AG09319 (cell line): ENCODE data around the gene FRMPD1.

Experiments used
- DNase-seq: peaks from one replicate; pipeline ENCODE4 v3.0.0-alpha.2; 2010; ENCODE audit warnings: low read depth; ENCODE audit errors: extremely low read depth
- TF ChIP-seq, protein P1 (sequence below): IDR thresholded peaks from 2 replicates; pipeline ENCODE4 v1.5.1; 2011; ENCODE audit warnings: low read depth, mild to moderate bottlenecking, inconsistent platforms, low read length, moderate library complexity

Gene FRMPD1

DNA sequence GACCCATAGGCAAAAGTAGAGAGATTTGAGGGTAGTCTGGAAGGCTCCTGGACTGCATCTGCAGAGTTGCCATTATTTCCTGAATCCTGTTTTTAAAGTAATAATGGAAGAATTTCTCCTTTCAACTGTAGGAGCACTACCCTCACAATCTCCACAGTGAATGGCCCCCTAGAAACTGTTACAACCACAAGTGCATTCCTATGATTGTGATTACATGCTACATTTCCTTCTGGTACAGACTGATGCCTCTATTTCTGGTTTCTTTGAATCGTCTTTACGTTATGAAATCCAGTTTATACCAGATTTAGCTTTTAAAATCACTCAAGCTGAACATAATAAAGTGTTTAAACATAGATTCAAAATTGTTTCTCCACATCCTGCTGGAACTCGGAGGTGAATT is 49.4 kb downstream of the FRMPD1 start:
- TF ChIP-seq, protein P1, sequence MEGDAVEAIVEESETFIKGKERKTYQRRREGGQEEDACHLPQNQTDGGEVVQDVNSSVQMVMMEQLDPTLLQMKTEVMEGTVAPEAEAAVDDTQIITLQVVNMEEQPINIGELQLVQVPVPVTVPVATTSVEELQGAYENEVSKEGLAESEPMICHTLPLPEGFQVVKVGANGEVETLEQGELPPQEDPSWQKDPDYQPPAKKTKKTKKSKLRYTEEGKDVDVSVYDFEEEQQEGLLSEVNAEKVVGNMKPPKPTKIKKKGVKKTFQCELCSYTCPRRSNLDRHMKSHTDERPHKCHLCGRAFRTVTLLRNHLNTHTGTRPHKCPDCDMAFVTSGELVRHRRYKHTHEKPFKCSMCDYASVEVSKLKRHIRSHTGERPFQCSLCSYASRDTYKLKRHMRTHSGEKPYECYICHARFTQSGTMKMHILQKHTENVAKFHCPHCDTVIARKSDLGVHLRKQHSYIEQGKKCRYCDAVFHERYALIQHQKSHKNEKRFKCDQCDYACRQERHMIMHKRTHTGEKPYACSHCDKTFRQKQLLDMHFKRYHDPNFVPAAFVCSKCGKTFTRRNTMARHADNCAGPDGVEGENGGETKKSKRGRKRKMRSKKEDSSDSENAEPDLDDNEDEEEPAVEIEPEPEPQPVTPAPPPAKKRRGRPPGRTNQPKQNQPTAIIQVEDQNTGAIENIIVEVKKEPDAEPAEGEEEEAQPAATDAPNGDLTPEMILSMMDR = no peak
- no peak for DNase-seq

DNA sequence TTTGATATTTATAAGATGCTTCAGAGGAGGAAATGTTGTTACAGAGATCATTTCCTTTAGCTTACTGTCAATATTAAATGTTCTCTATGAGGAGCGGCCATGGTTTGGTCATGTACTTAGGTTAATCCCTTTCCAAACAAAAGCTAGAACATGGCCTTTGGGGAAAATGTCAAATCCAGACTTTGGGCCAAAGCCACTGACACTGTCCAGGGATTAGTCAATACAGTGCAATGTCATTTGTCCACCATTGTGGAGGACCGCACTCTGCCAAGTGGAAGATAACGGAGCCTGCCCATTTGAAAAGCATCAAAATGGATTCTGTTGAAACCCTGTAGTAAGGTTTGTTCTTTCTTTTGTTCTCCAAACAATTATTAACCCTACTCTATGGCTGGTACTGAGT is 50.1 kb downstream of the FRMPD1 start:
- TF ChIP-seq, protein P1 = no peak
- no peak for DNase-seq

DNA sequence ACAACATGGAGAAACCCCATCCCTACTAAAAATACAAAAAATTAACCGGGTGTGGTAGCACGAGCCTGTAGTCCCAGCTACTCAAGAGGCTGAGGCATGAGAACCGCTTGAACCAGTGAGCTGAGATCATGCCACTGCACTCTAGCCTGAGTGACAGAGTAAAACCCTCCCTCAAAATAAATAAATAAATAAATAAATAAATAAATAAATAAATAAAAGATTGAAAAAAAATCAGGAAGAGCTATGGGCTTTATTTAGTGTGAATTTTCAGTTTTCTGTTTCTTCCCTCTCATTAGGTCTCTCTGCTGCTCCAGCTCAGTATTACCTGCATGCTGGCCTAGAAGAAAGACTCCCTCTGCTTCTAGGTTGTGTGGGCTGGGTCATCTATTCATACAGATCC is 55.0 kb downstream of the FRMPD1 start:
- TF ChIP-seq, protein P1 = no peak
- DNase-seq = no peak

DNA sequence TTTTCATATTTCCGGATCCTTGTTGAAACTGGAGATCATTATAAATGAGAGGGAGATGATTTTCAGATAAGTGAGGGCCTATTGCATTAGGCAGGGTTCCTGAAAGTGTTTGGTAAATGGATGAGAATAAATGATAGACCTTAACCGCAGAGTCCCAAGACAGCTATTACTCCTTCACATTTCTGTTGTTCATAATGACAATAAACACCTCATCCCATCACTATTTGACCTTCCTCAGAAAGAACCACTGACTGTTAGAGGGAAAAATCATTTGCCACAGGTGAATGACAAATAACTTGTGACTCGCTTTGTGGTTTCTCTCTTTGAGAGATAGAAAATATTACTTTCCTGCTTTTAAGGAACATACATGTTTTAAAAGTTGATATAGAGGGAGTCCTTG is 55.5 kb downstream of the FRMPD1 start:
- TF ChIP-seq, protein P1 = no peak

DNA sequence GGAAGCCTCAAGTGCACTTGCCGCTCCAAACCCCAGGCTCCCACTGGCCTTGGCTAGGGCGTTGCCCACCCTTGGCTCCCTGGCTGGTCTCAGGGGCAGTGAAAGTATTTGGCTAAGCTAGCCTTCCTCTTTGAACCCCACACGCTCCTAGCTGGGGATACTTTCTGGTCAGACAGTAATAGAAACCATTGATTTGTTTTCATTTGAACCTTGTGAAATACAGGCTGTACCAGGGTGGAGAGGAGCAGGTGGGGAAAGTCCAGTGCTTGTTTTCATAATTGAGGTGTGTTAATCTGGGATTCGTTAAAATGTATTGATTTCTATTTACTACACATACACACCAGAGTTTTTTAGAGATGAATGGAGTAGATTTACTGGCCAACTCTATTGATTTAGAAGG is 57.0 kb downstream of the FRMPD1 start:
- DNase-seq = no peak
- TF ChIP-seq, protein P1 = no peak

More for the DNA sequence above, 55.5 kb downstream of the FRMPD1 start:
- no peak for DNase-seq

DNA sequence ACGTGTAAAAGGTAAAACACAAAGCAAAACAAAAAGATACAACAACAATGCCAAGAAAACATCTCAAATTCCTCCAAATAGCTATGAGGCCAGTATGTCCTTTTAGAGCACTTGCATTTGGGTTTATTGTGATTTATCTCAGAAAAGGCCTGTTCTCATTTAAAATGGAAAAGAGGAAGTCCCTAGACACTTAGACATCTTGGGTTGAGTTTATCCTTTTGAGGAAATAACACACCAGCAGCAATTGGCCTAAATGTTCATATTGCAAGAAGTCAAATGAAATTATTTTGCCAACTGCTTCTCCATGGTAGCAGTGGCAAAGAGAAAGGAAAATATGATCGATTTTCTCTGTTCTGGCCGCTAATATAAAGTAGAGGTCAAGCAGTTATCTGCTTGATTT is 59.3 kb downstream of the FRMPD1 start:
- no peak for DNase-seq

DNA sequence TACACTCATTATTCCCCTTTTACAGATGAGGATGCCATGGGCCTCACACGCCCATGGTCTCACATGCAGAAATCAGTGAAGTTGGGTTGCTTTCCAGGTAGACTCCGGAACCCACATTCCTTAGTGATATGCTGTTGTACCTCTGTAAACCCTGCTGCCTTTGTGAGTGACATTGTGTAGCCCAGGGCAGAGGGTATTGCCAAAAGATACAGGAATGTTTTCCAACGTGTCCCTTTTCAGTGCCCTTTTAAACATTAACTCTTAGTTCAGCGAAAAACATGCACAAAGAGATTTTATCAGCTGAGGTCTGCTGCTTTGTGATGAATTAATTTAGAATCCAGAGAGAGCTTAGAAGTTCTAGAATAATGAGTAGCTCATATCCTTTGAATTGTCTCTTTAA is 64.5 kb downstream of the FRMPD1 start:
- no peak for DNase-seq
- TF ChIP-seq, protein P1 = no peak

More for the DNA sequence above, 59.3 kb downstream of the FRMPD1 start:
- TF ChIP-seq, protein P1 = no peak
